Measurements from ENCODE around the gene RPUSD2. TPM values are rescaled to one million over a fixed set of nuclear protein-coding genes. Genes with fewer than 3 reads are reported as not detected.
A peak's percentile ranks its signal among the peaks of the same experiment; 100 is the strongest.

Gene RPUSD2
- polyA plus RNA-seq, 3 donors: 1.1 to 6.3 (median 4.3) TPM

GRCh38 chr15:40563426-40563825 lies 5.7 kb upstream of the RPUSD2 start:
- H3K4me2 ChIP-seq (replicated peaks; ENCODE audit: extremely low read depth, low read length, poor library complexity, severe bottlenecking): no peak overlapping the region
- H3K9ac ChIP-seq (ENCODE audit: insufficient read depth, low read length, poor library complexity, severe bottlenecking): no peak overlapping the region
- peaks cover 29% of the 10 kb centered on the region for H3K4me1 Mint-ChIP-seq
- no peak overlapping the region for H3K27ac ChIP-seq (ENCODE audit: low read depth in 1 of 2, low read length in 2 of 2)
- H4K20me1 ChIP-seq (ENCODE audit: insufficient read depth, low read length): no peaks in the 10 kb centered on the region
- H3K27ac Mint-ChIP-seq: peak overlapping the region in 3 of 7 donors; percentile 8 to 32 (median 18)
- H3K4me3 ChIP-seq (replicated peaks in 1 of 3; ENCODE audit: low read depth in 2 of 3, low read length in 3 of 3): no peak overlapping the region
- no peaks in the 10 kb centered on the region for H3K9me3 Mint-ChIP-seq
- H3K4me1 ChIP-seq (ENCODE audit: control insufficient read depth in 1 of 2, insufficient read depth in 2 of 2, low read length in 2 of 2): peaks cover 15 to 20% of the 10 kb centered on the region in 2 donors
- H3K4me3 Mint-ChIP-seq: no peak overlapping the region
- DNase-seq: no peak
- no peaks in the 10 kb centered on the region for H3K9me3 ChIP-seq (replicated peaks in 1 of 2; ENCODE audit: control insufficient read depth in 1 of 2, insufficient read depth in 1 of 2, low read length in 2 of 2)
- peaks cover 9 to 21% of the 10 kb centered on the region in 2 donors for H3K36me3 ChIP-seq (replicated peaks in 1 of 2; ENCODE audit: control insufficient read depth in 1 of 2, insufficient read depth in 2 of 2, low read length in 2 of 2)
- TF ChIP-seq CTCF (IDR thresholded peaks at IDR 0.05): no peak
- H3K27me3 ChIP-seq (ENCODE audit: control insufficient read depth in 2 of 2, insufficient read depth in 2 of 2, low read length in 2 of 2): peaks cover 0 to 4% of the 10 kb centered on the region in 2 donors
- intact Hi-C loops (cut with micrococcal nuclease): loop anchor here (10.0 kb wide), 2 partner anchors 131 to 191 kb away; partner anchors contain the start of genes RAD51 (in 1 of the 2) and RMDN3 (in 1 of the 2)
- H3K79me2 ChIP-seq (ENCODE audit: insufficient read depth, low read length): peaks cover 24% of the 10 kb centered on the region
- H3K27me3 Mint-ChIP-seq (ENCODE audit: low read depth in 3 of 3): peaks cover 0 to 8% (median 2%) of the 10 kb centered on the region in 3 donors
- H2AFZ ChIP-seq (ENCODE audit: insufficient read depth, low read depth, low read length, poor library complexity, severe bottlenecking): no peak overlapping the region
- H3K36me3 Mint-ChIP-seq: peaks cover 10 to 32% of the 10 kb centered on the region in 2 donors

- H3K9ac ChIP-seq (ENCODE audit: insufficient read depth, low read length, poor library complexity, severe bottlenecking): peak within 1 kb of the TSS; percentile 93
- DNase-seq: peak; percentile 96 to 98 (median 97)
- intact Hi-C loops (cut with micrococcal nuclease): loop anchor here (10.0 kb wide), 2 partner anchors 130 to 190 kb away; partner anchors contain the start of genes RAD51 (in 1 of the 2) and RMDN3 (in 1 of the 2)
- no peaks in the 10 kb centered on the region for H3K9me3 ChIP-seq (replicated peaks in 1 of 2; ENCODE audit: control insufficient read depth in 1 of 2, insufficient read depth in 1 of 2, low read length in 2 of 2)
- 0% methylated on average over 23 of the region's 40 CpGs for WGBS (ENCODE audit: insufficient coverage)
- H3K36me3 ChIP-seq (replicated peaks in 1 of 2; ENCODE audit: control insufficient read depth in 1 of 2, insufficient read depth in 2 of 2, low read length in 2 of 2): peaks cover 9 to 21% of the 10 kb centered on the region in 2 donors
- H3K36me3 Mint-ChIP-seq: peaks cover 9 to 21% of the 10 kb centered on the region in 2 donors
- H3K4me1 Mint-ChIP-seq: peaks cover 35% of the 10 kb centered on the region
- peak within 1 kb of the TSS; percentile 95 for H3K4me2 ChIP-seq (replicated peaks; ENCODE audit: extremely low read depth, low read length, poor library complexity, severe bottlenecking)
- no peak for TF ChIP-seq CTCF (IDR thresholded peaks at IDR 0.05)
- H3K4me3 Mint-ChIP-seq: peak within 1 kb of the TSS; percentile 98 to 99
- no peaks in the 10 kb centered on the region for H4K20me1 ChIP-seq (ENCODE audit: insufficient read depth, low read length)
- peak within 1 kb of the TSS; percentile 96 for H2AFZ ChIP-seq (ENCODE audit: insufficient read depth, low read depth, low read length, poor library complexity, severe bottlenecking)
- H3K4me3 ChIP-seq (replicated peaks in 1 of 3; ENCODE audit: low read depth in 2 of 3, low read length in 3 of 3): peak within 1 kb of the TSS; percentile 54 to 99 (median 91)
- H3K27me3 Mint-ChIP-seq (ENCODE audit: low read depth in 3 of 3): peaks cover 1 to 8% (median 2%) of the 10 kb centered on the region in 3 donors
- peaks cover 26% of the 10 kb centered on the region for H3K79me2 ChIP-seq (ENCODE audit: insufficient read depth, low read length)
- H3K27ac ChIP-seq (ENCODE audit: low read depth in 1 of 2, low read length in 2 of 2): peak within 1 kb of the TSS; percentile 83 to 97
- peaks cover 0 to 4% of the 10 kb centered on the region in 2 donors for H3K27me3 ChIP-seq (ENCODE audit: control insufficient read depth in 2 of 2, insufficient read depth in 2 of 2, low read length in 2 of 2)
- H3K9me3 Mint-ChIP-seq: no peaks in the 10 kb centered on the region
- peaks cover 23 to 30% of the 10 kb centered on the region in 2 donors for H3K4me1 ChIP-seq (ENCODE audit: control insufficient read depth in 1 of 2, insufficient read depth in 2 of 2, low read length in 2 of 2)
- peak within 1 kb of the TSS; percentile 95 to 99 (median 98) for H3K27ac Mint-ChIP-seq
These were observed 4.3 kb upstream of the RPUSD2 start, which contains the start of gene CCDC32 for GRCh38 chr15:40564591-40565332. TSS of gene CCDC32 (minus strand) at chr15:40565042. CDS start at chr15:40563015, 2,027 bp downstream.
